NCI-H446 (cell line): Measurements from ENCODE around the gene PDCD1.
"Not testable (repeated sequence)": the region's sequence is repeated elsewhere in the genome, so short reads cannot be mapped to it uniquely, and the experiment has no call there.

Experiments
- DNase-seq, 2 experiments: peaks; one replicate each; lab custom pipeline; 2025; lab: John Stamatoyannopoulos, UW

The PDCD1 gene

DNA sequence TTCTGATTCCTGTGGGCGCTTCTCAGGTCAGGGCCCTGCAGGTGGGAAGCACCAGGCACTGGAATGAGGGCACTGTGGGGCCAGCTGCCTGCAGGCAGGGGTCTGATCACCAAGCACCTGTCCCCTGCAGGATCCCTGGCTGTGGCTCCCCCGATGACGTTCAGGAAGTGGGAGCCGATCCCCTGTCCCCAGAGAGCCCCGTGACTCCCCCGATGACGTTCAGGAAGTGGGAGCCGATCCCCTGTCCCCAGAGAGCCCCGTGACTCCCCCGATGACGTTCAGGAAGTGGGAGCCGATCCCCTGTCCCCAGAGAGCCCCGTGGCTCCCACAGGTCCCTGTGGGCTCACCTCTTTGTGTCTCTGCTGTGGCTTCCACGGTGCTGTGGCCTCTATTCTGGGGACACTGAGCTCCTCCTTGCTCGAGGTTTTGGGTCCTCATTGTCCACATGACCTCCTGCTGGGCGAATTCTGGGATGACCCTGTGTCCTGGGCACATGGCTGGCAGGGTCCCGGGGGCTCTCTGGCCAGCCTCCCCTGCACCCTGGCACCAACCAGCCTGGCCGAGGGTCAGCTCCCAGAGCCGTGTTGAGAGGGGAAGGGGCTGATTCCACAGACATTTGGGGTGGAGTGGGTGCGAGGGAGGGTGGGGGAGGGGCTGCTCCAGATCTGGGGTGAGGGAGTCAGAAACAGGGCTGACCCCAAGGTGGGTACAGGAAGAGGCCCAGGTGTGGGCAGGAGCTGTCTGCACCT lies 44.9 kb downstream of the PDCD1 start:
- DNase-seq = no peak

DNA sequence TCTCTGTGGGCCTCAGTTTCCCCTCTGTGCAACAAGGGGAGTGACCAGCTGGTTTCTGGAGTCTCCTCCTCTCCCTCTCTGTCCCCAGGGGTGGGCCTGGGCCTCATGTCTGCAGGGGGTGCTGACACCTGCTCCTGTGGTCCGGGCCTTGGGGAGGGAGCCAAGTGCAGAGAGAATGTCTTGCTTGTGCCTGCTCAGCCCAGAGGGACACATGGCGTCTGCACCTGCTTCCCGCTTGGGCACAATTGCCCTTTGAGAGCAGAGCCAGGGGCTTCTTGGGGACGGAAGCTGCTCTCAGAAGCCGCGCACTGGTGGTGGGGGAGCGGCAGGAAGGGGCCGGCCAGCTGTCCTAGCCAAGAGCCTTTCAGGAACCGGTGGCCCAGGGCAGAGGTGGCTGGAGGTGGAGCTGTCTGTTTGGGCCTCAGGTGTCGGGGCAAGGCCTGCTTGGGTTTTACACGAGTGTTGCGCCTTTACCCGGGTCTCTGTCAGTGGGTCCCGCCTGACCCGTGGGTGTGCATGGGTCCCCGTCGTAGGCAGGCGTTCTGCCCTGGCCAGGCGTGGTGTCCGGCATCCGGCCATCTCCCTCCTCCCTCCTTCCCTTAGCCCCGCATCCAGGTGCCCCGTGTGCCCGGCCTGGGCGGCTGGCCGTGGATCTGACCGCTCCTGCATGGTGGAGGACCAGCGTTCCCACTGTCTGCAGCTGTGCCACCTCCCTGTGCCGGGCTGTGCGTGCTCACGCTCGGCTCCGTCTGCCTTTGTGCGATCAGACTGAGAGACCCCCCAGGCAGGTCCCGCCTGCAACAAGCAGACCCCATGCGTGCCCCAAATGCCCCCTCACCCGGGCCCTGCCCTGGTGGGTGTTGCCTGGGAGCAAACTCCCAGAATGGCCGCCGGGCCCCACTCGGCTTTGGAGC lies 45.7 kb downstream of the PDCD1 start:
- DNase-seq = no peak

GRCh38 chr2:241811952-241812729 lies 46.6 kb downstream of the PDCD1 start:
- no peak for DNase-seq

GRCh38 chr2:241811201-241811951 lies 47.3 kb downstream of the PDCD1 start:
- DNase-seq = no peak

GRCh38 chr2:241810307-241811200 lies 48.1 kb downstream of the PDCD1 start:
- no peak for DNase-seq

- DNase-seq = no peak
These were observed 49.0 kb downstream of the PDCD1 start for GRCh38 chr2:241809383-241810306.

- no peak for DNase-seq
These were observed 49.8 kb downstream of the PDCD1 start, which contains the start of gene NEU4 for GRCh38 chr2:241808721-241809382. TSS of gene NEU4 (plus strand) at chr2:241809193. CDS start at chr2:241814485, 5,292 bp downstream.

DNA sequence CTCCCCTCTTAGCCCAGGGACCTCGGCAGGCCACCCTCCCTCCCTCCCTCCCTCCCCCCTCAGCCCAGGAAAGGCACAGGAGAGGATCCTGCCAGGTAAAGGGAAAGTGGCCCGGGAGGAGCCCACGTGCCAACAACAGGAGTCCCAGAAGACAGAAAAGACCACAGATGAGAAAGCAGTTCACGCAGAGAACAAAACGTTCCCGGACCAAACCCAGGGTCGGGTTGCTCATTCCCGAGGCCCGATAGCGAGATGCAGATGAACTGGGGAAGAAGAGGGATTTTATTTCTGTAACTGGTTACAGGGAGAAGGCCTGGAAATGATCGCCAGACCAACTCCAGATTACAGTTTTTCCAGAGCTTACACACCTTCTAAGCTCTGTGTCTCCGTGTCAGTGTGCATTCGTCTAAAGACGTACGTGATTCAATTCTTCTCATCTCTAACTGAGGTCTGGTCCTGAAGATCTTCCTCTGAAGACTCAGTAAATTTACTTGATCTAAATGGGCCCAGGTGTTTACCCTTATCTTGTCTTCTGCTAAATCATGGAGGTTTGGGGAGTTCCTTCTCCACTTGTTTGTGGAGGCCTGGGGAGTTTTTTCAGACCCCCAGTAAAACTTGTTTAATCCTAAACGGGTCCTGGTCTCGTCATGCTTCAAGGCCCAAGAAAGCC lies 50.5 kb downstream of the PDCD1 start:
- DNase-seq = no peak

GRCh38 chr2:241806217-241806616 lies 52.5 kb downstream of the PDCD1 start:
- DNase-seq = not testable (repeated sequence)

DNA sequence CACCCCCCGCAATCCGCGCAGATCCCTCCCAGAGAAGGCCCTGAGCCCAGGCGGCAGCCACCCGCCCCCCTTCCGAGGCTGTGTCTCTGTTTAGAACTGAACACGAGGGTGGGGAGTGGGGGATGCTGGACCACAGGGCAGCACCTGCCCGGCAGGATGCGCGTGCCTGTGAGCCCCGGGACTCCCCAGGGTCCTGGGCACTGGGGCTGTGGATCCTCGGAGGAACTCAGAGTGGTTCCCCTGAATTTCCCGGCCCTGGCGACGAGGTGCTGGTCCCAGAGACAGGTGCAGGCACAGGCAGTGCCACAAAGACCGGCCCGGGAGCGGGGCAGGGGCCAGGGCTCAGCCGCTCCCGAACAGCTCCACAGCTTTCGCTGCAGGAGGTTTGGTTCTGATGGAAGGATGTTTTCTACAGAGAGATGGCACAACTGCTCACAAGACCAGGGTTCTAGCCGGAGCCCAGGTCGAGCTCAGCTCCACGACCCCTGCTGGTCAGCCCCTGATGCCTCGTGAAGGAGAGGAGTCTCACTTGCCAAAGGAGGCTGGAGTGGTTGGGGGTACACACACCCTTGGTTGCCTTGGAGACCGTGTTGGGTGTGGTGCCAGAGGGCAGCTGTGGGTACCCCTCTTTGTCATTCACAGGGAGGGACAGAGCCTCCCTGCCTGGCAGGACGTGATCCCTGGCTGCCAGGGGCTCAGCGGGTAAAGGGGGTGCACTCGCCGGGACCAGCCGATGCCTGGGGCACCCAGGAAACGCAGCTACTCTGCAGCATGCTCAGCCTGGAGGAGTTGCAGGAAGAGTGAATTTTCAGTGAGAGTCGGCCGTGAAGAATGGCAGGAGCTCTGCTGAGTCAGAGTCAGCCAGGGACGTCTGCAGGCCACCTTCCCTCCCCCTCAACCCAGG lies 54.1 kb downstream of the PDCD1 start:
- no peak for DNase-seq

GRCh38 chr2:241803387-241804325 lies 55.0 kb downstream of the PDCD1 start:
- no peak for DNase-seq

- DNase-seq = no peak
These were observed 56.0 kb downstream of the PDCD1 start for GRCh38 chr2:241802421-241803318.

DNA sequence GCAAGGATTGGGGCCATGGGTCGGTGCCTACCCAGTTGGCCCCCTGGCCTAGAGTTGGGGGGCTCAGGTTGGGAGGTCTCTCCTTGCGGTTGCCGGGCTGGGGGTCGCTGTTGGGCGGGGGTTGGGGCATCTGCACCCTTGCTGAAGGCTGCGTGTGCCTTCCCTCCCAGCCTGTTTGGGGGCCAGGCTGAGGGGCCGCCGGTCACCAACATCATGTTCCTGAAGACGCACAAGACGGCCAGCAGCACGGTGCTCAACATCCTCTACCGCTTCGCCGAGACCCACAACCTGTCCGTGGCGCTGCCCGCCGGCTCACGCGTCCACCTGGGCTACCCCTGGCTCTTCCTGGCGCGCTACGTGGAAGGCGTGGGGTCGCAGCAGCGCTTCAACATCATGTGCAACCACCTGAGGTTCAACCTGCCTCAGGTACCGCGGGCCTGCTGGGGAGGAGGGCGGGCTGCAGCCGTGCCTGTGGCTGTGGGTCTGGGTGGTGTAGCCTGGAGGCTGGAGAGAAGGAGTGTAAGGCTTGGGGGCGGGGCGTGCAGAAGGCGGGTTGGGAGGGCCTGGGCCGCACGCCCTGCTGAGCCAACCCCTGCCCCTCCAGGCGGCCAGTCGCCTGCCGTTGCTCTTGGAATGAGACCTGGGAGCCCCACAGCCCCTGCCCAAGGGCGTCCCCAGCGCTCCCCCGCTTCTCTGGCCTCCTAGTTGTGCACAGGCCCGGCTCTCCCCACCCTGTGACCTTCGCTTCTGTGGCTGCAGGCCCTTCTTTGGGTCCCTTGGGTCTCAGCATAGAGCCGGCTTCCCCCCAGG lies 56.9 kb downstream of the PDCD1 start:
- no peak for DNase-seq
